Amygdala (tissue), 56 donors: Measurements from ENCODE around the gene SUPT4H1.

Source experiments
- DNase-seq, 56 donors: peaks; one replicate each; lab custom pipeline; 2025; lab: John Stamatoyannopoulos, UW

Gene SUPT4H1

GRCh38 chr17:58381124-58382035 is 29.4 kb upstream of the SUPT4H1 start:
- peak in 10 of 56 donors; percentile 2 to 68 (median 32) for DNase-seq

GRCh38 chr17:58380207-58381123 is 28.5 kb upstream of the SUPT4H1 start:
- no peak for DNase-seq

GRCh38 chr17:58379511-58379824 is 27.5 kb upstream of the SUPT4H1 start:
- no peak for DNase-seq

- no peak for DNase-seq
Observed at GRCh38 chr17:58378733-58379510, 26.9 kb upstream of the SUPT4H1 start.

GRCh38 chr17:58377661-58378060 is 25.7 kb upstream of the SUPT4H1 start:
- DNase-seq, result no peak

GRCh38 chr17:58377093-58377601 is 25.1 kb upstream of the SUPT4H1 start:
- DNase-seq, result peak in 7 of 56 donors; percentile 12 to 22 (median 18)

- no peak for DNase-seq
Observed at GRCh38 chr17:58376472-58377000, 24.5 kb upstream of the SUPT4H1 start.

- no peak for DNase-seq
Observed at GRCh38 chr17:58375811-58376210, 23.8 kb upstream of the SUPT4H1 start.

- no peak for DNase-seq
Observed at GRCh38 chr17:58375256-58375655, 23.3 kb upstream of the SUPT4H1 start.

- no peak for DNase-seq
Observed at GRCh38 chr17:58373923-58374322, 21.9 kb upstream of the SUPT4H1 start.

GRCh38 chr17:58373003-58373402 is 21.0 kb upstream of the SUPT4H1 start:
- DNase-seq, result no peak

GRCh38 chr17:58371300-58371950 is 19.4 kb upstream of the SUPT4H1 start:
- DNase-seq, result no peak

- DNase-seq, result no peak
Observed at GRCh38 chr17:58370716-58371115, 18.7 kb upstream of the SUPT4H1 start.

GRCh38 chr17:58370309-58370708 is 18.3 kb upstream of the SUPT4H1 start:
- DNase-seq, result no peak

- no peak for DNase-seq
Observed at GRCh38 chr17:58369214-58370031, 17.4 kb upstream of the SUPT4H1 start.

- DNase-seq, result no peak
Observed at GRCh38 chr17:58368860-58369213, 16.8 kb upstream of the SUPT4H1 start.

GRCh38 chr17:58367461-58367860 is 15.5 kb upstream of the SUPT4H1 start:
- DNase-seq, result no peak

- DNase-seq, result no peak
Observed at GRCh38 chr17:58365980-58366595, 14.1 kb upstream of the SUPT4H1 start.
